GM12873 (cell line): ENCODE measurements around the gene TGFA.

ENCODE experiments used
- TF ChIP-seq, protein P1 (sequence below): IDR thresholded peaks from 2 replicates; pipeline ENCODE4 v1.5.1; 2012; ENCODE audit warnings: low read depth, mild to moderate bottlenecking, moderate library complexity, low read length, control low read depth; ENCODE audit not compliant: insufficient read depth; ENCODE audit errors: missing control alignments

The TGFA gene

DNA sequence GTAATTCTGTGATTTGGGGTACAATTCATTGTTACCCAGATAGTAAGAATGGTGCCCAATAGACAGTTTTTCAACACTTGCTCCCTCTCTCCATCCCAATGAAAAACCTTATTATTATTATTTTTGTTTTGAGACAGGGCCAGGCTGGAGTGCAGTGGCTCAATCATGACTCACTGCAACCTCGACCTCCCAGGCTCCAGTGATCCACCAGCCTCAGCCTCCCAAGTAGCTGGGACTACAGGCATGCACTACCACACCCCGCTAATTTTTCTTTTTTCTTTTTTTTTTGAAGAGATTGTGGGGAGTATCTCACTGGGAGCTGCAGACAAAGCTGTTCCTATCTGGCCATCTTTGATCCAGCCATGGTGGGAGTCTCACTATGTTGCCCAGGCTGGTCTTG lies 7.2 kb downstream of the TGFA start:
- TF ChIP-seq, protein P1, sequence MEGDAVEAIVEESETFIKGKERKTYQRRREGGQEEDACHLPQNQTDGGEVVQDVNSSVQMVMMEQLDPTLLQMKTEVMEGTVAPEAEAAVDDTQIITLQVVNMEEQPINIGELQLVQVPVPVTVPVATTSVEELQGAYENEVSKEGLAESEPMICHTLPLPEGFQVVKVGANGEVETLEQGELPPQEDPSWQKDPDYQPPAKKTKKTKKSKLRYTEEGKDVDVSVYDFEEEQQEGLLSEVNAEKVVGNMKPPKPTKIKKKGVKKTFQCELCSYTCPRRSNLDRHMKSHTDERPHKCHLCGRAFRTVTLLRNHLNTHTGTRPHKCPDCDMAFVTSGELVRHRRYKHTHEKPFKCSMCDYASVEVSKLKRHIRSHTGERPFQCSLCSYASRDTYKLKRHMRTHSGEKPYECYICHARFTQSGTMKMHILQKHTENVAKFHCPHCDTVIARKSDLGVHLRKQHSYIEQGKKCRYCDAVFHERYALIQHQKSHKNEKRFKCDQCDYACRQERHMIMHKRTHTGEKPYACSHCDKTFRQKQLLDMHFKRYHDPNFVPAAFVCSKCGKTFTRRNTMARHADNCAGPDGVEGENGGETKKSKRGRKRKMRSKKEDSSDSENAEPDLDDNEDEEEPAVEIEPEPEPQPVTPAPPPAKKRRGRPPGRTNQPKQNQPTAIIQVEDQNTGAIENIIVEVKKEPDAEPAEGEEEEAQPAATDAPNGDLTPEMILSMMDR = no peak

DNA sequence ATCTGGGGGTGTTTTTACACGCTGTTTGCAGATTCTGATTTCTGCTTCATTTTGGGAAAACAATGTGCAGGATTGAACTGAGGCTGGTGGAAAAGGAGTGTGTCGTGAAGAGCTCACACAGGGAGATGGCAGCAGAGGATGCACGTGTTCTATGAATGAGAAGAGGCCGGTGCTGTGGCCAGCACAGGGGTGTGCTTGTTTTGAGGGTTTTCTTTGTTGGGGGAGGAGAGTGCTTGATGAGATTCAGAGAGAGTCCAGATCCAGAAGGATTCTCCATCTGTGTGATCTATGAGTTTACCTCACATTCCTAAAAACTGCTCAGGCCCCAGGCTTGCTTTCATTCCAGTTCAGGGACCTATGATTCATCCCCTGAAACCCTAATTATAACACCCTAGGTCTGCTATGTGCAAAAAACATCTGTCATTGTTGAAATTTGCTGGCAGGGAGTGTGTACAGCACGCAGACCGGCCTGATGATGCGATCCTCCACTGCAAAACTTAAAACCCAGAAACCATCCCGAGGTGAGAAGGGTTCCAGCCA lies 12.1 kb downstream of the TGFA start:
- TF ChIP-seq, protein P1 = no peak

- TF ChIP-seq, protein P1 = no peak
Observed at GRCh38 chr2:70537840-70538239, 15.8 kb downstream of the TGFA start.

- TF ChIP-seq, protein P1 = no peak
Observed at GRCh38 chr2:70536517-70537055, 17.0 kb downstream of the TGFA start.

GRCh38 chr2:70535573-70535972 lies 18.1 kb downstream of the TGFA start:
- TF ChIP-seq, protein P1 = no peak

GRCh38 chr2:70534183-70534836 lies 19.3 kb downstream of the TGFA start:
- TF ChIP-seq, protein P1 = no peak

DNA sequence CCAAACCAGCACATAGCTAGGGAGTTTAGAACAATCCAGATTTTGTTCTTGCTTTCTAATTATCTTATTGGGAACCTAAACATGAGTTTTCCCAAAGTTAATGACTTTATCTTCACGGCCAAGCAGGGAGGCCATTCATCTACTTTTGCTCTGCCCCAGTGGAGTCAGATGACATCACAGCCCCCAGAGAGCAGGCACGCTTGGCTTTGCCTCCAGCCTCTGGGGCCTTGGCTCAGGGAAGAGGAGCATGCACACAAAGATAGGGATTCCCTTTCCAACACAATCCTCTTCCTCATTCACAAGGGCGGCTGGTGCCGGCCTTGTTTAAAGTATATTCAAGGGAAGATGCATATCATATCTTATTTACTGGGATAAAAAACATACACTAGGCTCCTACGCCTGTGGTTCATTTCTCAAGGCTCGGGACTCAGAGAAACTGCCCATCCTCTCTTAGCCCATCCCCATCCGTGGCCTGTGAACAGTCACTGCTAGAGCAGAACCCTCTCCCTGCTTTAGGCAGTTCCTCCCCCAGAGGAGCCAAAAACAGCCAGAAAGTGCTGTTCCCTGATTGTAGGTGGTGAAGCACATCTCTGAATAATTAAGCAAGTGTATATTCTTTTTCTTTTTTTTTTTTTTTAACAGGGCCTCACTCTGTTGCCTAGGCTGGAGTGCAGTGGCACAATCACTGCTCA lies 21.2 kb downstream of the TGFA start:
- TF ChIP-seq, protein P1 = no peak
